ENCODE measurements around the gene GRIK4. TPM values are rescaled to one million over a fixed set of nuclear protein-coding genes. Genes with fewer than 3 reads are reported as not detected.

GRIK4 gene
- total RNA-seq, 1 donor from 2014 or later: not detected

GRCh38 chr11:120789391-120789790 lies 277.8 kb downstream of the GRIK4 start:
- H3K4me3 Mint-ChIP-seq (ENCODE audit: low read depth): no peak overlapping the region
- H3K27ac Mint-ChIP-seq: no peak overlapping the region
- TF ChIP-seq CTCF (IDR thresholded peaks at IDR 0.05; ENCODE audit: unreplicated experiment): no peak
- H3K4me1 Mint-ChIP-seq (ENCODE audit: low read depth): no peaks in the 10 kb centered on the region
- H3K36me3 Mint-ChIP-seq (ENCODE audit: insufficient read depth): no peaks in the 10 kb centered on the region
- peaks cover 20% of the 10 kb centered on the region for H3K27me3 Mint-ChIP-seq
- H3K9me3 Mint-ChIP-seq (ENCODE audit: low read depth): no peaks in the 10 kb centered on the region
- DNase-seq (ENCODE audit: low spot score, unreplicated experiment): no peak

- Mint-ChIP-seq H3K36me3 (ENCODE audit: insufficient read depth) (no peaks in the 10 kb centered on the region), H3K4me3 (ENCODE audit: low read depth) (no peak overlapping the region), H3K9me3 (ENCODE audit: low read depth) (no peaks in the 10 kb centered on the region), H3K4me1 (ENCODE audit: low read depth) (no peaks in the 10 kb centered on the region), H3K27me3 (peaks cover 6% of the 10 kb centered on the region), H3K27ac (no peak overlapping the region)
- DNase-seq (ENCODE audit: low spot score, unreplicated experiment): no peak
- no peak for TF ChIP-seq CTCF (IDR thresholded peaks at IDR 0.05; ENCODE audit: unreplicated experiment)
Observed at GRCh38 chr11:120792306-120792705, 280.8 kb downstream of the GRIK4 start.

GRCh38 chr11:120793150-120793549 lies 281.6 kb downstream of the GRIK4 start:
- Mint-ChIP-seq H3K27me3 (peaks cover 8% of the 10 kb centered on the region), H3K4me3 (ENCODE audit: low read depth) (no peak overlapping the region), H3K4me1 (ENCODE audit: low read depth) (no peaks in the 10 kb centered on the region), H3K27ac (no peak overlapping the region), H3K36me3 (ENCODE audit: insufficient read depth) (no peaks in the 10 kb centered on the region), H3K9me3 (ENCODE audit: low read depth) (no peaks in the 10 kb centered on the region)
- no peak for DNase-seq (ENCODE audit: low spot score, unreplicated experiment)
- TF ChIP-seq CTCF (IDR thresholded peaks at IDR 0.05; ENCODE audit: unreplicated experiment): no peak

GRCh38 chr11:120793806-120794479 lies 282.4 kb downstream of the GRIK4 start:
- no peak overlapping the region for H3K4me3 Mint-ChIP-seq (ENCODE audit: low read depth)
- H3K27me3 Mint-ChIP-seq: peaks cover 8% of the 10 kb centered on the region
- no peak for DNase-seq (ENCODE audit: low spot score, unreplicated experiment)
- H3K4me1 Mint-ChIP-seq (ENCODE audit: low read depth): no peaks in the 10 kb centered on the region
- no peak for TF ChIP-seq CTCF (IDR thresholded peaks at IDR 0.05; ENCODE audit: unreplicated experiment)
- H3K27ac Mint-ChIP-seq: no peak overlapping the region
- H3K9me3 Mint-ChIP-seq (ENCODE audit: low read depth): no peaks in the 10 kb centered on the region
- no peaks in the 10 kb centered on the region for H3K36me3 Mint-ChIP-seq (ENCODE audit: insufficient read depth)

GRCh38 chr11:120794748-120795147 lies 283.2 kb downstream of the GRIK4 start:
- Mint-ChIP-seq H3K36me3 (ENCODE audit: insufficient read depth) (no peaks in the 10 kb centered on the region), H3K4me1 (ENCODE audit: low read depth) (no peaks in the 10 kb centered on the region), H3K27me3 (peaks cover 8% of the 10 kb centered on the region), H3K4me3 (ENCODE audit: low read depth) (no peak overlapping the region), H3K9me3 (ENCODE audit: low read depth) (no peaks in the 10 kb centered on the region), H3K27ac (no peak overlapping the region)
- TF ChIP-seq CTCF (IDR thresholded peaks at IDR 0.05; ENCODE audit: unreplicated experiment): no peak
- DNase-seq (ENCODE audit: low spot score, unreplicated experiment): no peak
